ENCODE results near the gene FASTK. TPM values are rescaled to one million over a fixed set of nuclear protein-coding genes. Genes with fewer than 3 reads are reported as not detected.

FASTK gene
- total and polyA plus RNA-seq, 4 donors: 28.9 to 108 (median 89.9) TPM

DNA sequence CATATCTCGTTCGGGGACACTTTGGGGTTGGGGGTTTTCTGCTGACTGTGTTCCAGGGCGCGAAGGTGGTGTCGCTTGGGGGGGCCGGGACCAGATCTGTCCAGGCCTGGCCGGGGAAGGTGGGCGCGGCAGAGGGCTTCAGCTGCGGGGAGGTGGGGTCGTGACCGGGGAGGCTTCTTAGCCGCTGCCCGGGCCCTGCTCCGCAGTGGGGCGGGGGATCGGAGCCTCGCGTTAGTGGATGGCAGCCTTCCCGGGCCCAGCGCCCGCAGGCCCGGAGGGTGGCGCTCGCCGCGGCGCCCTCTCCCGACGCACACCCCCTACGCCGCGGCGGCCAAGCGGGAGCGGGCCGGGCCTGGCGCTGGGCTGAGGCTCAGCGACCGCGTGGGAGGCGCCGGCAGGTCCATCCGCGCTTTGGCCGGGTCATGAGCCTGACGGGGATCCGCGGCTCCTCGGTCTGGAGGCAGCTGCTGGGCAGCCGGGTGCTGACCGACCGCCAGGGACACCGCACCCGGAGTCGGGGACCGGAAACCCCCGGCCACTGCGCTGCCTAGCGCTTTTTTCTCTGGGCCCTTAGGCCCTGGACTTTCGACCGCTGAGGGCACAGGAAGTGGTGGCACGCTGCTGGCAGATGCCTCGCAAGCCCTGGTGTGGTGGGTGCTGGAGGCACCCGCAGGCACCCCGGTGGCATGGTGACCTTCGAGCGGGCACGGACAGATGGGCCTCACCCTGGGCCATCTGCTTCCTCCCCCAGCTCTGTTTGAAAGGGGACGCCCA is 6.8 kb upstream of the FASTK start:
- Histone ChIP-seq H3K36me3 (ENCODE audit: control insufficient read depth in 4 of 4, insufficient read depth in 4 of 4, low read length in 4 of 4) (peaks cover 0 to 3% (median 0%) of the 10 kb centered on the region in 4 donors), H3K27me3 (ENCODE audit: control insufficient read depth in 3 of 3, insufficient read depth in 3 of 3, low read length in 2 of 3) (no peaks in the 10 kb centered on the region), H3K27ac (ENCODE audit: low read depth in 1 of 2, low read length in 1 of 2) (peak overlapping the region; percentile 62 to 96), H3K9ac (ENCODE audit: insufficient read depth in 1 of 2, low read length in 2 of 2) (peak overlapping the region in 1 of 2 donors; percentile 37), H3K4me1 (ENCODE audit: control insufficient read depth in 5 of 5, insufficient read depth in 5 of 5, low read length in 5 of 5) (peaks cover 3 to 46% (median 17%) of the 10 kb centered on the region in 5 donors), H3K9me3 (ENCODE audit: control insufficient read depth in 4 of 4, insufficient read depth in 3 of 4, low read length in 3 of 4) (no peaks in the 10 kb centered on the region), H3K4me3 (peak overlapping the region; percentile 60)
- TF ChIP-seq, protein P1, sequence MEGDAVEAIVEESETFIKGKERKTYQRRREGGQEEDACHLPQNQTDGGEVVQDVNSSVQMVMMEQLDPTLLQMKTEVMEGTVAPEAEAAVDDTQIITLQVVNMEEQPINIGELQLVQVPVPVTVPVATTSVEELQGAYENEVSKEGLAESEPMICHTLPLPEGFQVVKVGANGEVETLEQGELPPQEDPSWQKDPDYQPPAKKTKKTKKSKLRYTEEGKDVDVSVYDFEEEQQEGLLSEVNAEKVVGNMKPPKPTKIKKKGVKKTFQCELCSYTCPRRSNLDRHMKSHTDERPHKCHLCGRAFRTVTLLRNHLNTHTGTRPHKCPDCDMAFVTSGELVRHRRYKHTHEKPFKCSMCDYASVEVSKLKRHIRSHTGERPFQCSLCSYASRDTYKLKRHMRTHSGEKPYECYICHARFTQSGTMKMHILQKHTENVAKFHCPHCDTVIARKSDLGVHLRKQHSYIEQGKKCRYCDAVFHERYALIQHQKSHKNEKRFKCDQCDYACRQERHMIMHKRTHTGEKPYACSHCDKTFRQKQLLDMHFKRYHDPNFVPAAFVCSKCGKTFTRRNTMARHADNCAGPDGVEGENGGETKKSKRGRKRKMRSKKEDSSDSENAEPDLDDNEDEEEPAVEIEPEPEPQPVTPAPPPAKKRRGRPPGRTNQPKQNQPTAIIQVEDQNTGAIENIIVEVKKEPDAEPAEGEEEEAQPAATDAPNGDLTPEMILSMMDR (IDR thresholded peaks at IDR 0.05; ENCODE audit: control extremely low read depth, extremely low read depth): no peak
- ATAC-seq (ENCODE audit: insufficient read depth, low FRiP score) (peak; percentile 5), DNase-seq (peak; percentile 63 to 78 (median 64))
- WGBS, 2 donors: 1% methylated on average over 61 to 70 of the region's 70 CpGs

DNA sequence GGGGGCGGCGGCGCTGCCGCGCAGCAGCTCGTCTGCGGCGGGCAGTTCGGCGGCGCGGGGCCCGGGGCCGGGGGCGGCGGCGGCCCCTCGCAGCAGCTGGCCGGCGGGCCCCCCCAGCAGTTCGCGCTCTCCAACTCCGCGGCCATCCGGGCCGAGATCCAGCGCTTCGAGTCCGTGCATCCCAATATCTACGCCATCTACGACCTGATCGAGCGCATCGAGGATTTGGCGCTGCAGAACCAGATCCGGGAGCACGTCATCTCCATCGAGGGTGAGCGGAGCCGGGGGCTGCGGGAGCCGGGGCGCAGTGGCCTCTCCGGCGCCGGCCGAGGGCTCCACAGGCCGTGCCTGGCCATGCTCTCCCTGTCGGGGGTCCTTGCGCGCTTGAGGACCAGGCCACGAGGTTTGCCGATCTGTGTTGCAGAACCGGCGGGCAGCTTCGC is 6.2 kb upstream of the FASTK start:
- Histone ChIP-seq H3K9ac (ENCODE audit: insufficient read depth in 1 of 2, low read length in 2 of 2) (no peak overlapping the region), H3K4me1 (ENCODE audit: control insufficient read depth in 5 of 5, insufficient read depth in 5 of 5, low read length in 5 of 5) (peaks cover 9 to 52% (median 21%) of the 10 kb centered on the region in 5 donors), H3K36me3 (ENCODE audit: control insufficient read depth in 4 of 4, insufficient read depth in 4 of 4, low read length in 4 of 4) (peaks cover 0 to 3% (median 0%) of the 10 kb centered on the region in 4 donors), H3K27ac (ENCODE audit: low read depth in 1 of 2, low read length in 1 of 2) (peak overlapping the region; percentile 62 to 96), H3K27me3 (ENCODE audit: control insufficient read depth in 3 of 3, insufficient read depth in 3 of 3, low read length in 2 of 3) (no peaks in the 10 kb centered on the region), H3K9me3 (ENCODE audit: control insufficient read depth in 4 of 4, insufficient read depth in 3 of 4, low read length in 3 of 4) (no peaks in the 10 kb centered on the region), H3K4me3 (peak overlapping the region; percentile 60)
- TF ChIP-seq, protein P1 (IDR thresholded peaks at IDR 0.05; ENCODE audit: control extremely low read depth, extremely low read depth): no peak
- ATAC-seq (ENCODE audit: insufficient read depth, low FRiP score) (no peak), DNase-seq (peak in 2 of 3 donors; percentile 48 to 54)
- WGBS, 2 donors: 0 to 1% methylated on average over 39 to 50 of the region's 56 CpGs

DNA sequence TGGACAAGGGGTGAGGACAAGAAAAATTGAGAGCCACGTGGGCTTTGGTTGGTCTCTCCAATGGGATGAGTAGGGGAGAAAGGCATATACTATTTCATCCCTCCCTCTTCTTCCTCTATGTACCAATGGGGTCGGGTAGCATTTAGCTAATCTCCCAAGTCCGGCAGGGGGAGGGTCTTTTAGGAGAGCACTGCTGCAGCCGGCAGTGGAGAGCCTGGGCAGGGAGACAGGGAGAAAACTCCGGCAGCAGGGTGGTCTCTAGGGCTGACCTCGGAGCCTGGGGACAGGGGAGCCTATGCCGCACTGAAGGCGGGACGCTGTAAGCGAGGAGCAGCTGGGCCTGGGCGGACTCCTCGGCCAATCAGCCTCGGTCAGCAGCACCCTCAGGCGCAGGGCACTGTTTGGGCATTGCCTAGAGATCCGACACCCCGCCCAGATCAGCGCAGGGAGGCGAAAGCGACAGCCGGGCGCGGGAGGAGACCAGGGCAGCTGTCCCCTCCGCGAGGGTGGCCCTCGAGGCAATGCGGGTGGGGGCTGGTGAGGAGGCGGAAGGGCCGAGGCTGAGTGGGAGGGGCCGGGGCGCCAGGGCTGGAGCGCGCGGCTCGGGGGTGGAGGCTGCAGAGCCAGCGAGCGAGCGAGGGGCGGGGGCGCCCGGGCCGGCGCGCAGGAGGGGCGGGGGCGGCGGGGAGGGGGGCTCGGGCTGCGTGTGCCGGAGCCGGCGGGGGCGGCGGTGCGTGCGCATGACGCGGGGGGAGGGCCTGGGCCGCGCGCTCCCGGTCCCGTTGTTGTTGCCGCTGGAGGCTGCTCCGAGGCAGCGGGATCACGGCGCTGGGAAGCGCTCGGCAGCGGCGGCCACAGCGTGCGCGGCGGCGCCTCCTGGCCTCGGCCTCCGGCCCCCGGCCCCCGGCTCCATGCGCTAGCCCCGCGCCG is 5.3 kb upstream of the FASTK start, which contains the start of gene AGAP3:
Gene AGAP3 (plus strand): TSS at position 785 of the 930 bp plus-strand sequence. CDS start 267 bp downstream, outside the sequence.
- peaks cover 12 to 61% (median 25%) of the 10 kb centered on the region in 5 donors for H3K4me1 ChIP-seq (ENCODE audit: control insufficient read depth in 5 of 5, insufficient read depth in 5 of 5, low read length in 5 of 5)
- 0 to 1% methylated on average over 30 to 82 of the region's 84 CpGs for WGBS, 2 donors
- ATAC-seq (ENCODE audit: insufficient read depth, low FRiP score): peak; percentile 53
- peak within 1 kb of the TSS in 1 of 2 donors; percentile 49 for H3K9ac ChIP-seq (ENCODE audit: insufficient read depth in 1 of 2, low read length in 2 of 2)
- peak; percentile 92 to 95 (median 94) for DNase-seq
- TF ChIP-seq, protein P1 (IDR thresholded peaks at IDR 0.05; ENCODE audit: control extremely low read depth, extremely low read depth): no peak
- peak within 1 kb of the TSS; percentile 60 for H3K4me3 ChIP-seq
- no peaks in the 10 kb centered on the region for H3K9me3 ChIP-seq (ENCODE audit: control insufficient read depth in 4 of 4, insufficient read depth in 3 of 4, low read length in 3 of 4)
- peak within 1 kb of the TSS; percentile 81 to 96 for H3K27ac ChIP-seq (ENCODE audit: low read depth in 1 of 2, low read length in 1 of 2)
- peaks cover 0 to 2% (median 0%) of the 10 kb centered on the region in 4 donors for H3K36me3 ChIP-seq (ENCODE audit: control insufficient read depth in 4 of 4, insufficient read depth in 4 of 4, low read length in 4 of 4)
- H3K27me3 ChIP-seq (ENCODE audit: control insufficient read depth in 3 of 3, insufficient read depth in 3 of 3, low read length in 2 of 3): no peaks in the 10 kb centered on the region

All from lung (tissue), 12 donors.